Calu3 (cell line): Measurements from ENCODE around the gene SPATA2L. TPM values are rescaled to one million over a fixed set of nuclear protein-coding genes. Genes with fewer than 3 reads are reported as not detected.
"Not testable (repeated sequence)": the region's sequence is repeated elsewhere in the genome, so short reads cannot be mapped to it uniquely, and the experiment has no call there.

Source experiments
- BruUV-seq: library from RNA; stranded (reverse); fragments of 400-500 nt; replicated peaks from 2 replicates; lab custom pipeline; 2021; lab: Mats Ljungman, UMichigan
- CTCF ChIA-PET: fragments of 300-600 bp; sonication (Branson Sonifier 250); formaldehyde crosslinking; loops from one replicate; lab custom pipeline; 2022; ENCODE audit warnings: antibody characterized with exemption; lab: Charles Lee
- DNase-seq: peaks from one replicate; pipeline ENCODE4 v3.0.0; 2022
- H3K27ac Mint-ChIP-seq: one replicate; pipeline ENCODE4 v1.8.0; 2022; ENCODE audit warnings: mixed read lengths; ENCODE audit not compliant: unreplicated experiment
- H3K27me3 Mint-ChIP-seq: one replicate; pipeline ENCODE4 v1.8.0; 2022; ENCODE audit warnings: mixed read lengths; ENCODE audit not compliant: unreplicated experiment
- H3K36me3 Mint-ChIP-seq: one replicate; pipeline ENCODE4 v1.8.0; 2022; ENCODE audit warnings: mild to moderate bottlenecking, moderate library complexity, mixed read lengths; ENCODE audit not compliant: insufficient read depth, unreplicated experiment
- H3K4me1 Mint-ChIP-seq: one replicate; pipeline ENCODE4 v1.8.0; 2022; ENCODE audit warnings: mild to moderate bottlenecking, low read depth, mixed read lengths; ENCODE audit not compliant: unreplicated experiment
- H3K4me3 Mint-ChIP-seq: one replicate; pipeline ENCODE4 v1.8.0; 2022; ENCODE audit warnings: mild to moderate bottlenecking, low read depth, moderate library complexity, mixed read lengths; ENCODE audit not compliant: unreplicated experiment
- H3K9me3 Mint-ChIP-seq: one replicate; pipeline ENCODE4 v1.8.0; 2022; ENCODE audit warnings: low read depth, mixed read lengths; ENCODE audit not compliant: unreplicated experiment
- CTCF ChIP-seq: fragments of 200-600 bp; IDR thresholded peaks from one replicate; pipeline ENCODE4 v1.8.0; 2022; ENCODE audit warnings: antibody characterized with exemption; ENCODE audit not compliant: unreplicated experiment
- intact Hi-C: fragments of 100-400 bp; cut with micrococcal nuclease; formaldehyde crosslinking; loops from one replicate; pipeline ENCODE4 v1.10.0; 2022; ENCODE audit not compliant: unreplicated experiment
- total RNA-seq: library from RNA; stranded (reverse); gene quantifications from 2 replicates; pipeline ENCODE4 v1.2.3, GENCODE V29; 2022

Gene SPATA2L
- total RNA-seq, 1 experiment from 2014 or later = 20.7 TPM

- CTCF ChIA-PET = no interaction called here
- Mint-ChIP-seq H3K36me3 (peaks cover 59% of the 10 kb centered on the region), H3K4me3 (no peak overlapping the region), H3K9me3 (no peaks in the 10 kb centered on the region), H3K4me1 (no peaks in the 10 kb centered on the region), H3K27ac (no peak overlapping the region), H3K27me3 (no peaks in the 10 kb centered on the region)
- BruUV-seq = no TSS peak
- no peak for DNase-seq
- no peak for TF ChIP-seq CTCF
- intact Hi-C loops = no loop called here
Measured at GRCh38 chr16:89704281-89704680, 2.8 kb upstream of the SPATA2L start.

- H3K4me3 Mint-ChIP-seq = peak overlapping the region; percentile 87
- no peaks in the 10 kb centered on the region for H3K9me3 Mint-ChIP-seq
- peak; percentile 77 for DNase-seq
- no peaks in the 10 kb centered on the region for H3K27me3 Mint-ChIP-seq
- peaks cover 81% of the 10 kb centered on the region for H3K36me3 Mint-ChIP-seq
- CTCF ChIA-PET = interaction anchor here (0.5 to 2.4 kb wide), 16 partner anchors 9 to 1342 kb away, joined by 3 to 17 read pairs (median 4); partner anchors contain the start of genes CDK10, FANCA and VPS9D1
- no peak for TF ChIP-seq CTCF
- H3K27ac Mint-ChIP-seq = peak overlapping the region; percentile 93
- no TSS peak for BruUV-seq
- intact Hi-C loops = no loop called here
- H3K4me1 Mint-ChIP-seq = no peaks in the 10 kb centered on the region
Measured at GRCh38 chr16:89700649-89701424, 668 bp downstream of the SPATA2L start.

- CTCF ChIA-PET = interaction anchor here (0.5 to 2.4 kb wide), 16 partner anchors 9 to 1034 kb away, joined by 3 to 17 read pairs (median 4); partner anchors contain the start of genes CDK10, FANCA and VPS9D1
- Mint-ChIP-seq H3K4me1 (no peaks in the 10 kb centered on the region), H3K27ac (peak overlapping the region; percentile 93), H3K27me3 (no peaks in the 10 kb centered on the region), H3K4me3 (peak overlapping the region; percentile 87), H3K9me3 (no peaks in the 10 kb centered on the region), H3K36me3 (peaks cover 83% of the 10 kb centered on the region)
- BruUV-seq = no TSS peak
- DNase-seq = peak; percentile 100
- intact Hi-C loops = no loop called here
- TF ChIP-seq CTCF = peak; percentile 83
Measured at GRCh38 chr16:89700100-89700648, 1.3 kb downstream of the SPATA2L start.

- H3K27ac Mint-ChIP-seq = peak overlapping the region; percentile 93
- H3K27me3 Mint-ChIP-seq, intact Hi-C loops, H3K9me3 Mint-ChIP-seq, DNase-seq, BruUV-seq, H3K4me1 Mint-ChIP-seq: not testable (repeated sequence)
- CTCF ChIA-PET = interaction anchor here (0.5 to 2.4 kb wide), 15 partner anchors 10 to 1034 kb away, joined by 3 to 17 read pairs (median 4); partner anchors contain the start of genes CDK10, FANCA and VPS9D1
- peak overlapping the region; percentile 87 for H3K4me3 Mint-ChIP-seq
- H3K36me3 Mint-ChIP-seq = peaks cover 84% of the 10 kb centered on the region
Measured at GRCh38 chr16:89699629-89700099, 1.8 kb downstream of the SPATA2L start.

- Mint-ChIP-seq H3K27ac (peak overlapping the region; percentile 48), H3K36me3 (peaks cover 84% of the 10 kb centered on the region), H3K4me3 (peak overlapping the region; percentile 25)
- BruUV-seq, H3K27me3 Mint-ChIP-seq, intact Hi-C loops, H3K4me1 Mint-ChIP-seq, H3K9me3 Mint-ChIP-seq, DNase-seq: not testable (repeated sequence)
- CTCF ChIA-PET = interaction anchor here (0.6 to 0.8 kb wide), 2 partner anchors 9 to 72 kb away, joined by 3 to 6 read pairs; no protein-coding TSS in a partner anchor
Measured at GRCh38 chr16:89698717-89699116, 2.8 kb downstream of the SPATA2L start.
